ENCODE results near the gene MEG3.

MEG3 gene

DNA sequence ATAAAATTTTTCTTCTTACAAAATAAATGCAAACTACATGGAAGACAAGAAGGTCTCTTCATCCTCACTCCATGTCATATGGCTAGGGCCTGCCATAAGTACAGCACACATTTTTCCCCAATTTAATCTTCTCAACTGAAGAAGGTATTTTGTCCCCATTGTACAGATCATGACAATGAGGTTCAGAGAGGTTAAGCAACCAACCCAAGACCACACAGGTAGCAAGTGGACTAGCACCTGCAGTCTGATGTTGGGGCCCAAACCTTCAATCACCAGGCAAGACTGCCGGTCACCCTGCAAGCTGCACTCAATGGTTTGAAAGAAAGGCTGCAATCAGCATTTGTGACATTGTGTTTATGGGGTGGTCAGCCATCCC lies 6.5 kb upstream of the MEG3 start:
- H3K4me3 ChIP-seq (ENCODE audit: control insufficient read depth, low read depth, low read length) = no peak overlapping the region
- DNase-seq (ENCODE audit: low read depth) = no peak
- TF ChIP-seq, protein P1, sequence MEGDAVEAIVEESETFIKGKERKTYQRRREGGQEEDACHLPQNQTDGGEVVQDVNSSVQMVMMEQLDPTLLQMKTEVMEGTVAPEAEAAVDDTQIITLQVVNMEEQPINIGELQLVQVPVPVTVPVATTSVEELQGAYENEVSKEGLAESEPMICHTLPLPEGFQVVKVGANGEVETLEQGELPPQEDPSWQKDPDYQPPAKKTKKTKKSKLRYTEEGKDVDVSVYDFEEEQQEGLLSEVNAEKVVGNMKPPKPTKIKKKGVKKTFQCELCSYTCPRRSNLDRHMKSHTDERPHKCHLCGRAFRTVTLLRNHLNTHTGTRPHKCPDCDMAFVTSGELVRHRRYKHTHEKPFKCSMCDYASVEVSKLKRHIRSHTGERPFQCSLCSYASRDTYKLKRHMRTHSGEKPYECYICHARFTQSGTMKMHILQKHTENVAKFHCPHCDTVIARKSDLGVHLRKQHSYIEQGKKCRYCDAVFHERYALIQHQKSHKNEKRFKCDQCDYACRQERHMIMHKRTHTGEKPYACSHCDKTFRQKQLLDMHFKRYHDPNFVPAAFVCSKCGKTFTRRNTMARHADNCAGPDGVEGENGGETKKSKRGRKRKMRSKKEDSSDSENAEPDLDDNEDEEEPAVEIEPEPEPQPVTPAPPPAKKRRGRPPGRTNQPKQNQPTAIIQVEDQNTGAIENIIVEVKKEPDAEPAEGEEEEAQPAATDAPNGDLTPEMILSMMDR (conservative IDR thresholded peaks at IDR 0.05; ENCODE audit: control insufficient read depth, insufficient read depth, low read depth, low read length) = no peak

DNA sequence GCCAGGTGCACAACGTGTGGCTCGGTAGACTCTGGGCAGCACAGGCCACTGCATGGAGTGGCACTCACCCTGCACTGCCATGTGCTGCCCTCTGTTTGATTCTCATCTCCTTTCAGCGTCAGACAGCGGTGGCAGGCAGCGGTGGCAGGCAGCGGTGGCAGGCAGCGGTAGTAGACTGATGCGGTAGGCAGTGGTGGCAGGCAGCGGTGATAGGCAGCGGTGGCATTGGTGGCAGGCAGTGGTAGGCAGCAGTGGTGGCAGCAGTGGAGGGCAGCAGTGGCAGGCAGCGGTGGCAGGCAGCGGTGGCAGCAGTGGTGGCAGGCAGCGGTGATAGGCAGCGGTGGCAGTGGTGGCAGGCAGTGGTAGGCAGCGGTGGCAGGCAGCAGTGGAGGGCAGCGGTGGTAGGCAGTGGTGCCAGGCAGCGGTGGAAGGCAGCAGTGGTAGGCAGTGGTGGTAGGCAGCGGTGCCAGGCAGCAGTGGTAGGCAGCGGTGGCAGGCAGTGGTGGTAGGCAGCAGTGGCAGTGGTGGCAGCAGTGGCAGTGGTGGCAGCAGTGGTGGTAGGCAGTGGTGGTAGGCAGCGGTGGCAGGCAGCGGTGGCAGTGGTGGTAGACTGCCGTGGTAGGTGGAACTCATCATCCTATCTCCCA lies 6.0 kb upstream of the MEG3 start:
- no peak overlapping the region for H3K4me3 ChIP-seq (ENCODE audit: control insufficient read depth, low read depth, low read length)
- TF ChIP-seq, protein P1 (conservative IDR thresholded peaks at IDR 0.05; ENCODE audit: control insufficient read depth, insufficient read depth, low read depth, low read length) = no peak
- no peak for DNase-seq (ENCODE audit: low read depth)

DNA sequence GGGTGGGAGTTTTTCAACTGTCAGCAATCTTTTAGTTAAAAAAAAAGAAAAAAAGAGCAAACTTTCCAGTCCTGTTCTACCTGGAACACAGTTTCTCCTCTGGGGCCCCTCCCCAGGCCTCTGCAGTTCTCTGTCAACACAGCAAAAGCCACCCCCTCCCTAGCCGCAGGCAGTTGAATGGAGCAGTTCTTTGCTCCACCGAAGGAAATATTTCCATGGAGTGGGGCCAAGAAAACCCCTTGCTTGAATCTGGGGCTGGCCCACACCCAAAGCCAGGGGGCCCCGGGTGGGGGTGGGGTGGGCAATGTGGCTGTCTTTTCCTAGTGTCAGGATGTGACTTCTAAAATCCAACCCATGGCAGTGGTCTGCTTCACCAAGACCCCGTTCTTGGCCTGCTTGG lies 5.0 kb upstream of the MEG3 start:
- no peak overlapping the region for H3K4me3 ChIP-seq (ENCODE audit: control insufficient read depth, low read depth, low read length)
- no peak for DNase-seq (ENCODE audit: low read depth)
- TF ChIP-seq, protein P1 (conservative IDR thresholded peaks at IDR 0.05; ENCODE audit: control insufficient read depth, insufficient read depth, low read depth, low read length) = no peak

DNA sequence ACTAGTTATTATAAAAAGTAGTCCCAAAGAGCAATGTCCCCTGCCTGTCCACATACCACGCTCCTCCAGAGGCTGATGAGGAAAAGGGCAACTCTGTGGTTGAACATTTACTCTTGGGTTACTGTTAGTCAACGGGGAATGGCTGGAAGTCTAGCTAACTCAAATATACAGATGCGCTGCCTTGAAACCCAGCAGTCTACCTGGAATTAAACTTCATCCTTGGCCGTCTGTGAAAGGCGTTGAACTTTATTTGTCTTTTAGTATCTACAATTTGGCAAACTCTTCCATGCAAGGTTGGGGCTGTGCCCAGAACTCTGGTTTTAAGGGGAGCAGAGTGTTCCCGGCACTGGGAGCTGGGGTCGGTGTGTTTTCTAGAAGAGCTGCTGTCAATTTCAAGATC lies 3.9 kb upstream of the MEG3 start:
- H3K4me3 ChIP-seq (ENCODE audit: control insufficient read depth, low read depth, low read length) = no peak overlapping the region
- TF ChIP-seq, protein P1 (conservative IDR thresholded peaks at IDR 0.05; ENCODE audit: control insufficient read depth, insufficient read depth, low read depth, low read length) = no peak
- DNase-seq (ENCODE audit: low read depth) = no peak

GRCh38 chr14:100822532-100823296 lies 3.2 kb upstream of the MEG3 start:
- no peak overlapping the region for H3K4me3 ChIP-seq (ENCODE audit: control insufficient read depth, low read depth, low read length)
- TF ChIP-seq, protein P1 (conservative IDR thresholded peaks at IDR 0.05; ENCODE audit: control insufficient read depth, insufficient read depth, low read depth, low read length) = no peak
- no peak for DNase-seq (ENCODE audit: low read depth)

DNA sequence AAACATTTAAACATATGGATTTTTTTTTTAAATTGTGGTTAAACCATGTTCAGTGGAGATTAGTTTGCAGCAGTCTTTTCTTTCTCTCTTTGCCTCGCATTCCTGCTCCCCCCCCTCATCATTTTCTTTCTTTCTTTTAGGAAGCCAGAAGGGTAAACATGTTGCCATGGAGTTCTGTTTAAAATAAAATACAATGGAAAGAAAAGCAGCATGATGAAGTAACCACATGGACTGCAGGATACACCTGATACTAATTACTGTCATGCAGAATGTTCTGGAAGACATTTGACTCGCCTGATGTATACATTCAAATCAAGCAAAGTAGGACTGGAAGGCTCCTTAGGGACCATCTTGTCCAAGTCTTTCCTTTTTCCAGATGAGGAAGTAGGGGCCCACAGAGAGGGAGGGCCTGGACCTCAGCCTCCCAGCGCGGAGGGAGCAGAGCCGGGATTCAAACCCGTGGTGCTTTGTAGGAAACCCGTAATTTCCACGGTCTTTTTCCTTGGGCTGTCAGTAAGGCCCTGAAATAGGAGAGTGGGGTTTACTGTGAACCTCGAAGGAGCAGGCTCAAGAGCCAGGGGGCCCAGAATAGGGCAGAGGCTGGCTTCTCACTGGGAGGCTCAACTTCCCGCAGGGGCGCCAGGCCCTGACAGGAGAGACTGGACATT lies 2.4 kb upstream of the MEG3 start:
- TF ChIP-seq, protein P1 (conservative IDR thresholded peaks at IDR 0.05; ENCODE audit: control insufficient read depth, insufficient read depth, low read depth, low read length) = no peak
- no peak for DNase-seq (ENCODE audit: low read depth)

More for the DNA sequence above, 2.4 kb upstream of the MEG3 start:
- no peak overlapping the region for H3K4me3 ChIP-seq (ENCODE audit: control insufficient read depth, low read depth, low read length)

Data from fibroblast of mammary gland (primary cell).